Measurements from ENCODE around the gene KRTAP4-6. TPM values are rescaled to one million over a fixed set of nuclear protein-coding genes. Genes with fewer than 3 reads are reported as not detected.

KRTAP4-6 gene
- total and polyA plus RNA-seq, 2 of the 8 experiments (the other 6 are each of a cell fraction or from before 2014, with no cell fraction given), result not detected

DNA sequence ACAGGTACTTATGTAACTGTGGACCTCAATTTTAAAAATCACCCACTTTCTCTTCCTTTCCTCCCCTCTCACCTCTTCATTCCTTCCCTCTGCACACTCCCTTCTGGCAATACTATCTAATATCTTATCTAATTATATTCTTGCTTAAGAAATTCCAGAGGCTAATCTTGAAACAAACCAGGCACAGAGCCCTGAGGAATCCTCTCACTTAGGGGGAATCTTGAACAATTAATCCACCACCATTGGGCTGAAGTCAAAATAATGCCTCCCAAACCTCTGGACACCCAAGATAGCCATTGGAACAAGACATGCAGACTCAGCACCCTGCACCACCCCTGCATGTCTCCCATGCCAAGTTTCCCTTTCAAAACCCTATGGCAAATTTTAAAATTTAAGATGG, 1.0 kb upstream of the KRTAP4-6 start (continued):
- TF ChIP-seq, protein P1, sequence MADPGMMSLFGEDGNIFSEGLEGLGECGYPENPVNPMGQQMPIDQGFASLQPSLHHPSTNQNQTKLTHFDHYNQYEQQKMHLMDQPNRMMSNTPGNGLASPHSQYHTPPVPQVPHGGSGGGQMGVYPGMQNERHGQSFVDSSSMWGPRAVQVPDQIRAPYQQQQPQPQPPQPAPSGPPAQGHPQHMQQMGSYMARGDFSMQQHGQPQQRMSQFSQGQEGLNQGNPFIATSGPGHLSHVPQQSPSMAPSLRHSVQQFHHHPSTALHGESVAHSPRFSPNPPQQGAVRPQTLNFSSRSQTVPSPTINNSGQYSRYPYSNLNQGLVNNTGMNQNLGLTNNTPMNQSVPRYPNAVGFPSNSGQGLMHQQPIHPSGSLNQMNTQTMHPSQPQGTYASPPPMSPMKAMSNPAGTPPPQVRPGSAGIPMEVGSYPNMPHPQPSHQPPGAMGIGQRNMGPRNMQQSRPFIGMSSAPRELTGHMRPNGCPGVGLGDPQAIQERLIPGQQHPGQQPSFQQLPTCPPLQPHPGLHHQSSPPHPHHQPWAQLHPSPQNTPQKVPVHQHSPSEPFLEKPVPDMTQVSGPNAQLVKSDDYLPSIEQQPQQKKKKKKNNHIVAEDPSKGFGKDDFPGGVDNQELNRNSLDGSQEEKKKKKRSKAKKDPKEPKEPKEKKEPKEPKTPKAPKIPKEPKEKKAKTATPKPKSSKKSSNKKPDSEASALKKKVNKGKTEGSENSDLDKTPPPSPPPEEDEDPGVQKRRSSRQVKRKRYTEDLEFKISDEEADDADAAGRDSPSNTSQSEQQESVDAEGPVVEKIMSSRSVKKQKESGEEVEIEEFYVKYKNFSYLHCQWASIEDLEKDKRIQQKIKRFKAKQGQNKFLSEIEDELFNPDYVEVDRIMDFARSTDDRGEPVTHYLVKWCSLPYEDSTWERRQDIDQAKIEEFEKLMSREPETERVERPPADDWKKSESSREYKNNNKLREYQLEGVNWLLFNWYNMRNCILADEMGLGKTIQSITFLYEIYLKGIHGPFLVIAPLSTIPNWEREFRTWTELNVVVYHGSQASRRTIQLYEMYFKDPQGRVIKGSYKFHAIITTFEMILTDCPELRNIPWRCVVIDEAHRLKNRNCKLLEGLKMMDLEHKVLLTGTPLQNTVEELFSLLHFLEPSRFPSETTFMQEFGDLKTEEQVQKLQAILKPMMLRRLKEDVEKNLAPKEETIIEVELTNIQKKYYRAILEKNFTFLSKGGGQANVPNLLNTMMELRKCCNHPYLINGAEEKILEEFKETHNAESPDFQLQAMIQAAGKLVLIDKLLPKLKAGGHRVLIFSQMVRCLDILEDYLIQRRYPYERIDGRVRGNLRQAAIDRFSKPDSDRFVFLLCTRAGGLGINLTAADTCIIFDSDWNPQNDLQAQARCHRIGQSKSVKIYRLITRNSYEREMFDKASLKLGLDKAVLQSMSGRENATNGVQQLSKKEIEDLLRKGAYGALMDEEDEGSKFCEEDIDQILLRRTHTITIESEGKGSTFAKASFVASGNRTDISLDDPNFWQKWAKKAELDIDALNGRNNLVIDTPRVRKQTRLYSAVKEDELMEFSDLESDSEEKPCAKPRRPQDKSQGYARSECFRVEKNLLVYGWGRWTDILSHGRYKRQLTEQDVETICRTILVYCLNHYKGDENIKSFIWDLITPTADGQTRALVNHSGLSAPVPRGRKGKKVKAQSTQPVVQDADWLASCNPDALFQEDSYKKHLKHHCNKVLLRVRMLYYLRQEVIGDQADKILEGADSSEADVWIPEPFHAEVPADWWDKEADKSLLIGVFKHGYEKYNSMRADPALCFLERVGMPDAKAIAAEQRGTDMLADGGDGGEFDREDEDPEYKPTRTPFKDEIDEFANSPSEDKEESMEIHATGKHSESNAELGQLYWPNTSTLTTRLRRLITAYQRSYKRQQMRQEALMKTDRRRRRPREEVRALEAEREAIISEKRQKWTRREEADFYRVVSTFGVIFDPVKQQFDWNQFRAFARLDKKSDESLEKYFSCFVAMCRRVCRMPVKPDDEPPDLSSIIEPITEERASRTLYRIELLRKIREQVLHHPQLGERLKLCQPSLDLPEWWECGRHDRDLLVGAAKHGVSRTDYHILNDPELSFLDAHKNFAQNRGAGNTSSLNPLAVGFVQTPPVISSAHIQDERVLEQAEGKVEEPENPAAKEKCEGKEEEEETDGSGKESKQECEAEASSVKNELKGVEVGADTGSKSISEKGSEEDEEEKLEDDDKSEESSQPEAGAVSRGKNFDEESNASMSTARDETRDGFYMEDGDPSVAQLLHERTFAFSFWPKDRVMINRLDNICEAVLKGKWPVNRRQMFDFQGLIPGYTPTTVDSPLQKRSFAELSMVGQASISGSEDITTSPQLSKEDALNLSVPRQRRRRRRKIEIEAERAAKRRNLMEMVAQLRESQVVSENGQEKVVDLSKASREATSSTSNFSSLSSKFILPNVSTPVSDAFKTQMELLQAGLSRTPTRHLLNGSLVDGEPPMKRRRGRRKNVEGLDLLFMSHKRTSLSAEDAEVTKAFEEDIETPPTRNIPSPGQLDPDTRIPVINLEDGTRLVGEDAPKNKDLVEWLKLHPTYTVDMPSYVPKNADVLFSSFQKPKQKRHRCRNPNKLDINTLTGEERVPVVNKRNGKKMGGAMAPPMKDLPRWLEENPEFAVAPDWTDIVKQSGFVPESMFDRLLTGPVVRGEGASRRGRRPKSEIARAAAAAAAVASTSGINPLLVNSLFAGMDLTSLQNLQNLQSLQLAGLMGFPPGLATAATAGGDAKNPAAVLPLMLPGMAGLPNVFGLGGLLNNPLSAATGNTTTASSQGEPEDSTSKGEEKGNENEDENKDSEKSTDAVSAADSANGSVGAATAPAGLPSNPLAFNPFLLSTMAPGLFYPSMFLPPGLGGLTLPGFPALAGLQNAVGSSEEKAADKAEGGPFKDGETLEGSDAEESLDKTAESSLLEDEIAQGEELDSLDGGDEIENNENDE (IDR thresholded peaks at IDR 0.05; ENCODE audit: insufficient replicate concordance, low read length), result no peak
- TF ChIP-seq PHF8 (conservative IDR thresholded peaks at IDR 0.05; ENCODE audit: low read depth, low read length) (no peak), BCL11A (IDR thresholded peaks at IDR 0.05; ENCODE audit: low read depth in 2 of 2, low read length in 2 of 2) (no peak), SIRT6 (IDR thresholded peaks at IDR 0.05; ENCODE audit: low read length) (no peak), TBP (IDR thresholded peaks at IDR 0.05; ENCODE audit: low read depth, low read length) (no peak), TCF12 (IDR thresholded peaks at IDR 0.05; ENCODE audit: low read depth, low read length) (no peak)

Data from H1 (cell line).